ENCODE results near the gene SLC66A1.

The SLC66A1 gene

GRCh38 chr1:19377812-19378718, 65.9 kb downstream of the SLC66A1 start:
- DNase-seq (ENCODE audit: low read depth in 2 of 2), result no peak

Data from activated CD8-positive, alpha-beta memory T cell treated with anti-CD3 and anti-CD28 coated beads for 4 hours (primary cell).